ENCODE measurements around the gene MIEF1.

GRCh38 chr22:39491696-39492095 lies 10.4 kb upstream of the MIEF1 start:
- TF ChIP-seq CTCF (IDR thresholded peaks at IDR 0.05 in 4 of 5, conservative IDR thresholded peaks at IDR 0.05 in 1 of 5) (no peak), POLR2A (IDR thresholded peaks at IDR 0.05) (no peak)

Data from gastrocnemius medialis (tissue), 4 donors.